HEK293T (cell line): ENCODE results near the gene POLR3H.

ENCODE experiments used
- ARNT ChIP-seq: fragments of 450-650 bp; IDR thresholded peaks from 2 replicates; pipeline ENCODE4 v1.6.1; 2017; ENCODE audit warnings: mild to moderate bottlenecking
- BHLHE40 ChIP-seq: fragments of 450-650 bp; IDR thresholded peaks from 2 replicates; pipeline ENCODE4 v1.6.1; 2016; ENCODE audit warnings: mild to moderate bottlenecking, moderate library complexity, borderline replicate concordance
- CTBP1 ChIP-seq: fragments of 450-650 bp; IDR thresholded peaks from 2 replicates; pipeline ENCODE4 v1.6.1; 2016; ENCODE audit warnings: borderline replicate concordance
- ELF4 ChIP-seq: fragments of 450-650 bp; IDR thresholded peaks from 2 replicates; pipeline ENCODE4 v1.6.1; 2017; ENCODE audit warnings: antibody characterized with exemption
- FOXA1 ChIP-seq: fragments of 450-650 bp; IDR thresholded peaks from 2 replicates; pipeline ENCODE4 v1.6.1; 2016; ENCODE audit warnings: mild to moderate bottlenecking
- FOXK2 ChIP-seq: fragments of 450-650 bp; IDR thresholded peaks from 2 replicates; pipeline ENCODE4 v1.6.1; 2016; ENCODE audit warnings: mild to moderate bottlenecking
- FOXM1 ChIP-seq: fragments of 450-650 bp; IDR thresholded peaks from 2 replicates; pipeline ENCODE4 v1.6.1; 2017; ENCODE audit warnings: mild to moderate bottlenecking, borderline replicate concordance
- HDGF ChIP-seq: fragments of 450-650 bp; IDR thresholded peaks from 2 replicates; pipeline ENCODE4 v1.6.1; 2017; ENCODE audit warnings: antibody characterized with exemption, borderline replicate concordance
- NFRKB ChIP-seq: fragments of 450-650 bp; IDR thresholded peaks from 2 replicates; pipeline ENCODE4 v1.6.1; 2016; ENCODE audit warnings: mild to moderate bottlenecking, moderate library complexity
- SP1 ChIP-seq: fragments of 450-650 bp; IDR thresholded peaks from 2 replicates; pipeline ENCODE4 v1.6.1; 2017
- SUZ12 ChIP-seq: fragments of 450-650 bp; IDR thresholded peaks from 2 replicates; pipeline ENCODE4 v1.6.1; 2016; ENCODE audit warnings: mild to moderate bottlenecking
- TARDBP ChIP-seq: fragments of 450-650 bp; IDR thresholded peaks from 2 replicates; pipeline ENCODE4 v1.6.1; 2016
- TF ChIP-seq, protein P1 (sequence below): fragments of 450-650 bp; IDR thresholded peaks from 2 replicates; pipeline ENCODE4 v1.6.1; 2016

DNA sequence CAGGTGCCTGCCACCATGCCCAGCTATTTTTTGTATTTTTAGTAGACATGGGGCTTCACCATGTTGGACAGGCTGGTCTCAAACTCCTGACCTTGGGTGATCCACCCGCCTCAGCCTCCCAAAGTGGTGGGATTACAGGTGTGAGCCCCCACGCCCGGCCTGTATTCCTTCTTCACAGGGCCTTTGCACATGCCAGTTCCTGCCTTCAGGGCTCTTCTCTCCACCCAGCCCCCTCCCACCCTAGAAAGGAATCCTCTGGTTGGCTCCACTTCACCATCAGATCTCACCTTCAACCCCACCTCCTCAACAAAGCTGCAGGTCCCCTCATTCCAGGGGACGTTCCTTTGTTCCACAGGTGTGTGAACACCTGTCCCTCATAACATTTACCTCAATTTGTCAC, 2.0 kb downstream of the POLR3H start:
- TF ChIP-seq ARNT (no peak), SUZ12 (no peak), BHLHE40 (no peak), FOXM1 (no peak), FOXA1 (no peak), HDGF (no peak), SP1 (no peak), FOXK2 (no peak), NFRKB (no peak), ELF4 (no peak), TARDBP (no peak), CTBP1 (no peak)
- TF ChIP-seq, protein P1, sequence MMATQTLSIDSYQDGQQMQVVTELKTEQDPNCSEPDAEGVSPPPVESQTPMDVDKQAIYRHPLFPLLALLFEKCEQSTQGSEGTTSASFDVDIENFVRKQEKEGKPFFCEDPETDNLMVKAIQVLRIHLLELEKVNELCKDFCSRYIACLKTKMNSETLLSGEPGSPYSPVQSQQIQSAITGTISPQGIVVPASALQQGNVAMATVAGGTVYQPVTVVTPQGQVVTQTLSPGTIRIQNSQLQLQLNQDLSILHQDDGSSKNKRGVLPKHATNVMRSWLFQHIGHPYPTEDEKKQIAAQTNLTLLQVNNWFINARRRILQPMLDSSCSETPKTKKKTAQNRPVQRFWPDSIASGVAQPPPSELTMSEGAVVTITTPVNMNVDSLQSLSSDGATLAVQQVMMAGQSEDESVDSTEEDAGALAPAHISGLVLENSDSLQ = no peak
